GM23338 (cell line): Measurements from ENCODE around the gene INPP4A. TPM values are rescaled to one million over a fixed set of nuclear protein-coding genes. Genes with fewer than 3 reads are reported as not detected.

Experiments
- ATAC-seq: fragments of 200-7000 bp; cut with Tn5 transposase; 3 replicates; pipeline ENCODE4 v1.9.1; 2020
- DNase-seq: peaks from one replicate; pipeline ENCODE4 v3.0.0-alpha.2; 2015; ENCODE audit warnings: low spot score
- H2AFZ ChIP-seq: fragments of 200-600 bp; sonication (generic); 2 replicates; pipeline ENCODE4 v1.8.0; 2016; ENCODE audit warnings: antibody characterized with exemption, mild to moderate bottlenecking, moderate library complexity
- H3F3A ChIP-seq: fragments of 200-600 bp; sonication (generic); replicated peaks from 2 replicates; pipeline ENCODE4 v1.8.0; 2017; ENCODE audit warnings: antibody characterized with exemption, mixed run types, low read depth
- H3K27ac ChIP-seq: fragments of 200-600 bp; sonication (generic); 2 replicates; pipeline ENCODE4 v1.6.1; 2016; ENCODE audit warnings: low read depth
- H3K27me3 ChIP-seq: fragments of 200-600 bp; sonication (generic); 2 replicates; pipeline ENCODE4 v1.8.0; 2016; ENCODE audit warnings: mild to moderate bottlenecking, mixed run types, moderate library complexity; ENCODE audit not compliant: insufficient read depth
- H3K36me3 ChIP-seq: fragments of 200-600 bp; sonication (generic); 2 replicates; pipeline ENCODE4 v1.8.0; 2016; ENCODE audit warnings: mild to moderate bottlenecking; ENCODE audit not compliant: insufficient read depth
- H3K4me1 ChIP-seq: fragments of 200-600 bp; sonication (generic); 2 replicates; pipeline ENCODE4 v1.8.0; 2016; ENCODE audit warnings: mild to moderate bottlenecking, moderate library complexity; ENCODE audit not compliant: insufficient read depth
- H3K4me2 ChIP-seq: fragments of 200-600 bp; sonication (generic); 2 replicates; pipeline ENCODE4 v1.7.1; 2017; ENCODE audit warnings: mixed run types
- H3K4me3 ChIP-seq: fragments of 200-600 bp; sonication (generic); 2 replicates; pipeline ENCODE4 v1.6.1; 2016; ENCODE audit warnings: mixed run types
- H3K79me2 ChIP-seq: fragments of 200-600 bp; sonication (generic); replicated peaks from 2 replicates; pipeline ENCODE4 v1.8.0; 2017; ENCODE audit warnings: mild to moderate bottlenecking; ENCODE audit not compliant: insufficient read depth
- H3K9me2 ChIP-seq: fragments of 200-600 bp; sonication (generic); 2 replicates; pipeline ENCODE4 v1.8.0; 2017; ENCODE audit not compliant: insufficient read depth
- H4K20me1 ChIP-seq: fragments of 200-600 bp; sonication (generic); replicated peaks from 2 replicates; pipeline ENCODE4 v1.8.0; 2017; ENCODE audit warnings: mild to moderate bottlenecking; ENCODE audit not compliant: insufficient read depth
- H3K27ac Mint-ChIP-seq: 2 replicates; pipeline ENCODE4 v1.8.0; 2020; ENCODE audit warnings: inconsistent platforms, mild to moderate bottlenecking, moderate library complexity, mixed read lengths
- H3K27me3 Mint-ChIP-seq: 3 replicates; pipeline ENCODE4 v1.8.0; 2022; ENCODE audit warnings: low read depth, mild to moderate bottlenecking, moderate library complexity, mixed read lengths, inconsistent platforms; ENCODE audit not compliant: insufficient read depth, poor library complexity
- H3K36me3 Mint-ChIP-seq: 3 replicates; pipeline ENCODE4 v1.8.0; 2021; ENCODE audit warnings: low read depth, mild to moderate bottlenecking, inconsistent platforms, moderate library complexity, mixed read lengths
- H3K4me1 Mint-ChIP-seq: 3 replicates; pipeline ENCODE4 v1.8.0; 2020; ENCODE audit warnings: mild to moderate bottlenecking, inconsistent platforms, mixed read lengths
- H3K4me3 Mint-ChIP-seq: 3 replicates; pipeline ENCODE4 v1.8.0; 2021; ENCODE audit warnings: moderate library complexity, mild to moderate bottlenecking, inconsistent platforms, mixed read lengths
- H3K9me3 Mint-ChIP-seq: 3 replicates; pipeline ENCODE4 v1.8.0; 2020; ENCODE audit warnings: moderate library complexity, mild to moderate bottlenecking, inconsistent platforms, mixed read lengths
- ETS1 ChIP-seq: IDR thresholded peaks from 2 replicates; pipeline ENCODE4 v1.6.1; 2016; ENCODE audit warnings: antibody characterized with exemption
- EZH2 ChIP-seq: fragments of 200-600 bp; sonication (generic); IDR thresholded peaks from one replicate; pipeline ENCODE4 v1.8.0; 2017; ENCODE audit warnings: antibody characterized with exemption, mild to moderate bottlenecking, low read depth; ENCODE audit not compliant: unreplicated experiment
- EZH2phosphoT487 ChIP-seq: fragments of 200-600 bp; sonication (generic); IDR thresholded peaks from one replicate; pipeline ENCODE4 v1.8.1; 2018; ENCODE audit warnings: antibody characterized with exemption; ENCODE audit not compliant: unreplicated experiment
- JUNB ChIP-seq: IDR thresholded peaks from one replicate; pipeline ENCODE4 v1.6.1; 2016; ENCODE audit warnings: antibody characterized with exemption; ENCODE audit not compliant: unreplicated experiment
- NANOG ChIP-seq: IDR thresholded peaks from 2 replicates; pipeline ENCODE4 v1.6.1; 2016; ENCODE audit warnings: antibody characterized with exemption, borderline replicate concordance
- ZNF114 ChIP-seq: fragments of 250-450 bp; sonication (Bioruptor Pico); IDR thresholded peaks from 2 replicates; pipeline ENCODE4 v1.5.0; 2020; ENCODE audit warnings: mild to moderate bottlenecking, moderate library complexity
- ZNF331 ChIP-seq: fragments of 250-450 bp; sonication (Bioruptor Pico); IDR thresholded peaks from 2 replicates; pipeline ENCODE4 v1.5.0; 2020; ENCODE audit warnings: low read depth, mild to moderate bottlenecking, moderate library complexity
- polyA plus RNA-seq: library from polyadenylated mRNA; unstranded; fragments of >200 nt; fragmentation: Nextera tagmentation; extraction: Ambion mirVana; gene quantifications from 2 replicates; pipeline ENCODE4 v1.2.1, GENCODE V29; 2016
- total RNA-seq: library from RNA; depleted of rRNA; stranded (reverse); fragments of >200 nt; shearing (Covaris generic); gene quantifications from 2 replicates; pipeline ENCODE4 v1.2.3, GENCODE V29; 2014
- TF ChIP-seq, protein P1 (sequence below): fragments of 250-450 bp; sonication (Bioruptor Pico); IDR thresholded peaks from 2 replicates; pipeline ENCODE4 v1.5.0; 2020; ENCODE audit warnings: mild to moderate bottlenecking, moderate library complexity

Gene INPP4A
- total and polyA plus RNA-seq, 2 experiments from 2014 or later = 8.5 to 36.9 TPM

GRCh38 chr2:98589489-98589888 is 144.8 kb downstream of the INPP4A start (continued):
- TF ChIP-seq ETS1 (no peak), ZNF114 (CRISPR knock-in tag) (no peak), NANOG (no peak), JUNB (no peak), ZNF331 (CRISPR knock-in tag) (no peak), EZH2 (no peak)
- TF ChIP-seq, protein P1, sequence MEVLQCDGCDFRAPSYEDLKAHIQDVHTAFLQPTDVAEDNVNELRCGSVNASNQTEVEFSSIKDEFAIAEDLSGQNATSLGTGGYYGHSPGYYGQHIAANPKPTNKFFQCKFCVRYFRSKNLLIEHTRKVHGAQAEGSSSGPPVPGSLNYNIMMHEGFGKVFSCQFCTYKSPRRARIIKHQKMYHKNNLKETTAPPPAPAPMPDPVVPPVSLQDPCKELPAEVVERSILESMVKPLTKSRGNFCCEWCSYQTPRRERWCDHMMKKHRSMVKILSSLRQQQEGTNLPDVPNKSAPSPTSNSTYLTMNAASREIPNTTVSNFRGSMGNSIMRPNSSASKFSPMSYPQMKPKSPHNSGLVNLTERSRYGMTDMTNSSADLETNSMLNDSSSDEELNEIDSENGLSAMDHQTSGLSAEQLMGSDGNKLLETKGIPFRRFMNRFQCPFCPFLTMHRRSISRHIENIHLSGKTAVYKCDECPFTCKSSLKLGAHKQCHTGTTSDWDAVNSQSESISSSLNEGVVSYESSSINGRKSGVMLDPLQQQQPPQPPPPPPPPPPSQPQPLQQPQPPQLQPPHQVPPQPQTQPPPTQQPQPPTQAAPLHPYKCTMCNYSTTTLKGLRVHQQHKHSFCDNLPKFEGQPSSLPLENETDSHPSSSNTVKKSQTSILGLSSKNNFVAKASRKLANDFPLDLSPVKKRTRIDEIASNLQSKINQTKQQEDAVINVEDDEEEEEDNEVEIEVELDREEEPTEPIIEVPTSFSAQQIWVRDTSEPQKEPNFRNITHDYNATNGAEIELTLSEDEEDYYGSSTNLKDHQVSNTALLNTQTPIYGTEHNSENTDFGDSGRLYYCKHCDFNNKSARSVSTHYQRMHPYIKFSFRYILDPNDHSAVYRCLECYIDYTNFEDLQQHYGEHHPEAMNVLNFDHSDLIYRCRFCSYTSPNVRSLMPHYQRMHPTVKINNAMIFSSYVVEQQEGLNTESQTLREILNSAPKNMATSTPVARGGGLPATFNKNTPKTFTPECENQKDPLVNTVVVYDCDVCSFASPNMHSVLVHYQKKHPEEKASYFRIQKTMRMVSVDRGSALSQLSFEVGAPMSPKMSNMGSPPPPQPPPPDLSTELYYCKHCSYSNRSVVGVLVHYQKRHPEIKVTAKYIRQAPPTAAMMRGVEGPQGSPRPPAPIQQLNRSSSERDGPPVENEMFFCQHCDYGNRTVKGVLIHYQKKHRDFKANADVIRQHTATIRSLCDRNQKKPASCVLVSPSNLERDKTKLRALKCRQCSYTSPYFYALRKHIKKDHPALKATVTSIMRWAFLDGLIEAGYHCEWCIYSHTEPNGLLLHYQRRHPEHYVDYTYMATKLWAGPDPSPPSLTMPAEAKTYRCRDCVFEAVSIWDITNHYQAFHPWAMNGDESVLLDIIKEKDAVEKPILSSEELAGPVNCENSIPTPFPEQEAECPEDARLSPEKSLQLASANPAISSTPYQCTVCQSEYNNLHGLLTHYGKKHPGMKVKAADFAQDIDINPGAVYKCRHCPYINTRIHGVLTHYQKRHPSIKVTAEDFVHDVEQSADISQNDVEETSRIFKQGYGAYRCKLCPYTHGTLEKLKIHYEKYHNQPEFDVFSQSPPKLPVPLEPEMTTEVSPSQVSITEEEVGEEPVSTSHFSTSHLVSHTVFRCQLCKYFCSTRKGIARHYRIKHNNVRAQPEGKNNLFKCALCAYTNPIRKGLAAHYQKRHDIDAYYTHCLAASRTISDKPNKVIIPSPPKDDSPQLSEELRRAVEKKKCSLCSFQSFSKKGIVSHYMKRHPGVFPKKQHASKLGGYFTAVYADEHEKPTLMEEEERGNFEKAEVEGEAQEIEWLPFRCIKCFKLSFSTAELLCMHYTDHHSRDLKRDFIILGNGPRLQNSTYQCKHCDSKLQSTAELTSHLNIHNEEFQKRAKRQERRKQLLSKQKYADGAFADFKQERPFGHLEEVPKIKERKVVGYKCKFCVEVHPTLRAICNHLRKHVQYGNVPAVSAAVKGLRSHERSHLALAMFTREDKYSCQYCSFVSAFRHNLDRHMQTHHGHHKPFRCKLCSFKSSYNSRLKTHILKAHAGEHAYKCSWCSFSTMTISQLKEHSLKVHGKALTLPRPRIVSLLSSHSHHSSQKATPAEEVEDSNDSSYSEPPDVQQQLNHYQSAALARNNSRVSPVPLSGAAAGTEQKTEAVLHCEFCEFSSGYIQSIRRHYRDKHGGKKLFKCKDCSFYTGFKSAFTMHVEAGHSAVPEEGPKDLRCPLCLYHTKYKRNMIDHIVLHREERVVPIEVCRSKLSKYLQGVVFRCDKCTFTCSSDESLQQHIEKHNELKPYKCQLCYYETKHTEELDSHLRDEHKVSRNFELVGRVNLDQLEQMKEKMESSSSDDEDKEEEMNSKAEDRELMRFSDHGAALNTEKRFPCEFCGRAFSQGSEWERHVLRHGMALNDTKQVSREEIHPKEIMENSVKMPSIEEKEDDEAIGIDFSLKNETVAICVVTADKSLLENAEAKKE (CRISPR knock-in tag) = no peak

GRCh38 chr2:98592565-98592964 is 147.9 kb downstream of the INPP4A start:
- Mint-ChIP-seq H3K27ac (no peak overlapping the region), H3K4me3 (no peak overlapping the region), H3K27me3 (peaks cover 9% of the 10 kb centered on the region), H3K36me3 (peaks cover 25% of the 10 kb centered on the region), H3K9me3 (peaks cover 8% of the 10 kb centered on the region; the same call in 2 of the 3 replicates), H3K4me1 (no peaks in the 10 kb centered on the region; the same call in 2 of the 3 replicates)
- no peaks in the 10 kb centered on the region for H3K36me3 ChIP-seq
- H4K20me1 ChIP-seq = no peaks in the 10 kb centered on the region; the same call in 1 of the 2 replicates
- H3F3A ChIP-seq = no peaks in the 10 kb centered on the region
- no peak overlapping the region for H3K27ac ChIP-seq
- 0 out of 2 replicates have a peak, but pooled peaks cover 4% of the 10 kb centered on the region for H3K9me2 ChIP-seq
- no peaks in the 10 kb centered on the region for H3K79me2 ChIP-seq
- DNase-seq (no peak), ATAC-seq (no peak)
- H3K4me3 ChIP-seq = no peak overlapping the region
- no peak for TF ChIP-seq JUNB
- TF ChIP-seq, protein P1 (CRISPR knock-in tag) = no peak
- TF ChIP-seq NANOG = no peak
- TF ChIP-seq EZH2phosphoT487 = no peak
- no peak for TF ChIP-seq ZNF114 (CRISPR knock-in tag)
- no peak overlapping the region for H2AFZ ChIP-seq
- H3K4me2 ChIP-seq = no peak overlapping the region
- no peaks in the 10 kb centered on the region for H3K4me1 ChIP-seq
- no peaks in the 10 kb centered on the region for H3K27me3 ChIP-seq
